Measurements from ENCODE around the gene ANAPC7. TPM values are rescaled to one million over a fixed set of nuclear protein-coding genes. Genes with fewer than 3 reads are reported as not detected.

The ANAPC7 gene
- total RNA-seq, 2 donors from 2014 or later, result 60.2 to 65.8 TPM

GRCh38 chr12:110347767-110348166 is 55.7 kb downstream of the ANAPC7 start:
- Histone ChIP-seq H3K4me3 (no peak overlapping the region), H3K27ac (peak overlapping the region; percentile 90 to 92), H3K9me3 (no peaks in the 10 kb centered on the region), H3K27me3 (replicated peaks; ENCODE audit: insufficient read depth) (no peaks in the 10 kb centered on the region), H3K4me1 (replicated peaks) (peaks cover 42% of the 10 kb centered on the region), H3K36me3 (peaks cover 0 to 11% of the 10 kb centered on the region in 2 donors)
- DNase-seq (ENCODE audit: low spot score), result no peak
- TF ChIP-seq, protein P1, sequence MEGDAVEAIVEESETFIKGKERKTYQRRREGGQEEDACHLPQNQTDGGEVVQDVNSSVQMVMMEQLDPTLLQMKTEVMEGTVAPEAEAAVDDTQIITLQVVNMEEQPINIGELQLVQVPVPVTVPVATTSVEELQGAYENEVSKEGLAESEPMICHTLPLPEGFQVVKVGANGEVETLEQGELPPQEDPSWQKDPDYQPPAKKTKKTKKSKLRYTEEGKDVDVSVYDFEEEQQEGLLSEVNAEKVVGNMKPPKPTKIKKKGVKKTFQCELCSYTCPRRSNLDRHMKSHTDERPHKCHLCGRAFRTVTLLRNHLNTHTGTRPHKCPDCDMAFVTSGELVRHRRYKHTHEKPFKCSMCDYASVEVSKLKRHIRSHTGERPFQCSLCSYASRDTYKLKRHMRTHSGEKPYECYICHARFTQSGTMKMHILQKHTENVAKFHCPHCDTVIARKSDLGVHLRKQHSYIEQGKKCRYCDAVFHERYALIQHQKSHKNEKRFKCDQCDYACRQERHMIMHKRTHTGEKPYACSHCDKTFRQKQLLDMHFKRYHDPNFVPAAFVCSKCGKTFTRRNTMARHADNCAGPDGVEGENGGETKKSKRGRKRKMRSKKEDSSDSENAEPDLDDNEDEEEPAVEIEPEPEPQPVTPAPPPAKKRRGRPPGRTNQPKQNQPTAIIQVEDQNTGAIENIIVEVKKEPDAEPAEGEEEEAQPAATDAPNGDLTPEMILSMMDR (IDR thresholded peaks at IDR 0.05), result no peak
- no peak for TF ChIP-seq POLR2AphosphoS5 (IDR thresholded peaks at IDR 0.05)
- TF ChIP-seq POLR2A (IDR thresholded peaks at IDR 0.05), result no peak
- WGBS, result 66% methylated on average over 8 of the region's 8 CpGs
- intact Hi-C loops (cut with DNase I), result no loop called here

DNA sequence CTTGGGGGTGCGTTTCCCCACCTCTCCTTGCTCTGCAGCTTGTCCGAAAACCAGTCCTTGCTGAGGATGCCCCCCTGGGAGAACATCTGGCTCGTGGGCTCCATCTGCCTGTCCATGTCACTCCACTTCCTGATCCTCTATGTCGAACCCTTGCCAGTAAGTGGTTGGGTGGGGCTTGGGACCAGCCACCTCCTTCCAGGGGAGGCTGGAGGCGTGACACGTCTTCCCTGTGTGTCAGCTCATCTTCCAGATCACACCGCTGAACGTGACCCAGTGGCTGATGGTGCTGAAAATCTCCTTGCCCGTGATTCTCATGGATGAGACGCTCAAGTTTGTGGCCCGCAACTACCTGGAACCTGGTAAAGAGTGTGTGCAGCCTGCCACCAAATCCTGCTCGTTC is 57.5 kb downstream of the ANAPC7 start:
- Histone ChIP-seq H3K36me3 (peaks cover 0 to 18% of the 10 kb centered on the region in 2 donors), H3K4me1 (replicated peaks) (peaks cover 42% of the 10 kb centered on the region), H3K4me3 (no peak overlapping the region), H3K27ac (peak overlapping the region; percentile 90 to 92), H3K9me3 (no peaks in the 10 kb centered on the region), H3K27me3 (replicated peaks; ENCODE audit: insufficient read depth) (no peaks in the 10 kb centered on the region)
- no peak for DNase-seq (ENCODE audit: low spot score)
- intact Hi-C loops (cut with DNase I), result no loop called here
- TF ChIP-seq POLR2A (IDR thresholded peaks at IDR 0.05), result no peak
- TF ChIP-seq, protein P1 (IDR thresholded peaks at IDR 0.05), result no peak
- TF ChIP-seq POLR2AphosphoS5 (IDR thresholded peaks at IDR 0.05), result no peak
- 46% methylated on average over 12 of the region's 12 CpGs for WGBS

GRCh38 chr12:110345176-110345661 is 58.3 kb downstream of the ANAPC7 start:
- Histone ChIP-seq H3K27ac (peak overlapping the region; percentile 90 to 92), H3K36me3 (peaks cover 0 to 18% of the 10 kb centered on the region in 2 donors), H3K4me1 (replicated peaks) (peaks cover 42% of the 10 kb centered on the region), H3K9me3 (no peaks in the 10 kb centered on the region), H3K27me3 (replicated peaks; ENCODE audit: insufficient read depth) (no peaks in the 10 kb centered on the region), H3K4me3 (no peak overlapping the region)
- 37% methylated on average over 11 of the region's 11 CpGs for WGBS
- intact Hi-C loops (cut with DNase I), result no loop called here
- DNase-seq (ENCODE audit: low spot score), result peak; percentile 97
- TF ChIP-seq POLR2AphosphoS5 (IDR thresholded peaks at IDR 0.05) (peak; percentile 98), POLR2A (IDR thresholded peaks at IDR 0.05) (no peak)

- no peaks in the 10 kb centered on the region for H3K27me3 ChIP-seq (replicated peaks; ENCODE audit: insufficient read depth)
- no peak overlapping the region for H3K4me3 ChIP-seq
- 62% methylated on average over 11 of the region's 11 CpGs for WGBS
- peaks cover 0 to 18% of the 10 kb centered on the region in 2 donors for H3K36me3 ChIP-seq
- intact Hi-C loops (cut with DNase I), result no loop called here
- peaks cover 42% of the 10 kb centered on the region for H3K4me1 ChIP-seq (replicated peaks)
- peak overlapping the region; percentile 80 to 92 for H3K27ac ChIP-seq
- DNase-seq (ENCODE audit: low spot score), result no peak
- H3K9me3 ChIP-seq, result no peaks in the 10 kb centered on the region
- TF ChIP-seq POLR2AphosphoS5 (IDR thresholded peaks at IDR 0.05), result no peak
- TF ChIP-seq, protein P1 (IDR thresholded peaks at IDR 0.05), result no peak
- TF ChIP-seq POLR2A (IDR thresholded peaks at IDR 0.05), result no peak
These were observed 58.9 kb downstream of the ANAPC7 start for GRCh38 chr12:110344657-110345056.

GRCh38 chr12:110343736-110344555 is 59.6 kb downstream of the ANAPC7 start:
- WGBS, result 78% methylated on average over 9 of the region's 9 CpGs
- no peaks in the 10 kb centered on the region for H3K9me3 ChIP-seq
- H3K36me3 ChIP-seq, result peaks cover 0 to 18% of the 10 kb centered on the region in 2 donors
- H3K4me1 ChIP-seq (replicated peaks), result peaks cover 37% of the 10 kb centered on the region
- no peak for DNase-seq (ENCODE audit: low spot score)
- H3K27me3 ChIP-seq (replicated peaks; ENCODE audit: insufficient read depth), result no peaks in the 10 kb centered on the region
- TF ChIP-seq POLR2A (IDR thresholded peaks at IDR 0.05) (no peak), POLR2AphosphoS5 (IDR thresholded peaks at IDR 0.05) (no peak)
- TF ChIP-seq, protein P1 (IDR thresholded peaks at IDR 0.05), result no peak
- intact Hi-C loops (cut with DNase I), result no loop called here
- H3K4me3 ChIP-seq, result no peak overlapping the region
- peak overlapping the region; percentile 80 to 92 for H3K27ac ChIP-seq
